Activated CD4-positive, alpha-beta T cell treated with anti-CD3 and anti-CD28 coated beads, Interleukin-2, Interleukin-6, amounts not matched to agents 100 ng/mL and 50 ng/mL, durations not matched to agents 16 hours and 8 hours (primary cell): ENCODE data around the gene HEBP1.

Experiments used
- DNase-seq: peaks from one replicate; pipeline ENCODE4 v3.0.0-alpha.2; 2020

HEBP1 gene

DNA sequence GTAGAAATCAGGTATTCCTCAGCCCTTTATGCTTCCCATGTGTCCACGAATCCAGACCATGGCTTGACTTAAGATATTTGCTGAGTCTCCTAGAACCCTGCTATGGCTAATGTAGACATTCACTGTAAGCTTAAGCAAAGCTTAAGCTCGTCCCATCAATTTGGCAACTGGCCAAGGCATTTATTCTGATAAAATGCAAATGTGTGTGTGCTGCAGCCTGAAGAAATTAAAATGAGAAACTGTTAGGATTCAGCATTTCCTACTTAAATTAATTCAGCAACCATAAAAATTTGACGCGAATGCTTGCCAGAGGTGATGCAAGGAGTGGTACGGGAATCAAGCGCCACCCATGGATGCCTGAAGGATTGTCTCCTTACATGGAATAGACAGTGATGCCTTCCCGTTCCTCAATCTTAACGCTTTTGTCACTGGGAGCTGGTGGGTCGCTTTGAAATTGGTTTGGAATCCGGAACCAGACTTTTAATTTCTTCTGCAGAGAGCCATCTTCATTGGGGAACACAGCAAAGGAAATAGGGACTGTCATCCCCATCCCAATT, 13.2 kb downstream of the HEBP1 start:
- no peak for DNase-seq

DNA sequence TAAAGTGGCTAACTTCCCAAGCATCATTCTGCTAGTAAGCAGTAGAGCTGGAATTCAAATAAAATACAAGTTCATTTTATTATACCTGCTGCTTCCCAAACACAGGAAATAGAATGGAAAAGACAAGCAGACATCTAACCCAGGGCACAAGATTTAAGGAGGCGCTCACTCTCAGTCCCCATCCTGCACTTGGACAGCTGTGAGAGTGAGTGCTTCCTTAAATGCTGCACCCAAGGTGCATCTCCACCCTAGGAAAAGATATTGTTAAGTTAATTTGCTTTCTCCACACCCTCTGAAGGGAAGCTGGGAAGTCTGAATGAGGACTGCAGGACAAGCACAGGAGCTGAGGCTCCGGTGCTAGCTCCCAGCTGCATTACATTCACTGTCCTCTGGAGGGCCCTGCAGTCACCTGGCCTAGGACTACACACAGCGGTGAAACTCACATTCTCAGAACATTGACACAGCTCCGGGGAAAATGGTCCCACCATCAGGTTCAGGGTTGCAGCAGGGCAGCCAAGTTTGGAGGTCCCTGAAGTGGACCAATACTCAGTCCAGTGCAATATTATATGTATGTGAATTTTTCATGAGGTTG, 14.2 kb downstream of the HEBP1 start:
- peak; percentile 25 for DNase-seq

DNA sequence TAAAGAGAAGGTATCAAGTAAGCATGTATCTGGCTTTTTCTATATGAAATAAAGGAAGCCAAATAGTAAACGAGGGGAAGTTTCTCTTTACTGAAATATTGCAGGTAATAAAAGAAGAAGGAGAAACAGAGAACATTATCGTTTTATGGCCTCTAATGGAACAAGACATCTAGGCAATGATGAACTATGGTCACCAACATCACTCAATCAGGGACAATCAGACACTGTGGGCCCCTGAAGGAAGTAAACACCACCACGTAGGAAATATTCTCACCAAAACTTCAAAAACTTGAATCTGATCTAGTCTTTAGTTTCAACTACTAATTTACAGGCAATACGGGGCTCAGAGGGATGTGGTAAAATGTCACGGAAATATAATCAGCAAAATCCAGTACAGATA, 15.9 kb downstream of the HEBP1 start:
- no peak for DNase-seq

DNA sequence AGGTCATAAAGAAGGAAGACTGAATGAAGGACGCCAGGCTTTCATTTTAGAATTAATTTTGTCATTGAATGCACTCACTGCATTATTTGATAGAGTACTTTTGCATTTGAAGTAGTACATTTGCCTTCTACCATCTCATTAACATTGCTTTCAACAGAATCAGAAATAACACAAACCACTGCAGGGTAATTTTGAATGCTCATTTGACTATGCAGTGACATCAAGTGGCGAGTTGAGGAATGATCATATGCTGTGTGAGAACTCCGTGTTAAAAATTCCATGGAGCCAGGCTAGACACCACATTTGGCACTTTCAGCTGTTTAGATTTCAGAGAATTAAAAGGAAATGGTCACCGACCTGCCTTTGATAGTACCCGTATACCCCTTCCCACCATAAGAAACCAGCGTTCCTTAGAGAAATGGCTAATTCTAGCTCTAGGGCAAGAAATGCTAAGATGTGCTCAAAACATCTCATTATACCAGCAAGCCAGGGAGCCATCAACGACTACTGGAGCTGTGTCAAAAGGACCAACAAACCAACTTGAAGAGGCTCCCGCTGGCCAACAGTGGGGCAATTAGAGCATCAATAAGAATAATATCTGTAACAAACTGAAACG, 16.5 kb downstream of the HEBP1 start:
- DNase-seq = peak; percentile 31

DNA sequence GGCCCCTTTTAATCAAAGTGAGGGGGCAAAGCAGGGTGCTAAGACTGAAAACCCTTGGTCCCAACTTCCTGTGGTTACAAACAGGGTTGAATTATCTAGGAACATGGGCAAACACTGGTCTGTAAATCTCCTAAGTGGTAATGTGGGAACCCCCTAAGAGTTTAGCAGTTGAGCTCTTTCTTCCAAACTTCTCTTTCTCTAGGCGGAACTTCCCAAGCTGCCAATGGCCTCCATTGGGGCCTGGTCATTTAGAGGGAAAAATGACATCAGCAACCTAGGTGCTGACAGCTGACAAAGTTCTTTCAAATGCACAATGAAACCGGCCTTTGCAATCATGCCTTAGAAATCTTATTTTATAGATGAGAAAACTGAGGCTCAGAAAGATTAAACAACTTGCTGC, 17.7 kb downstream of the HEBP1 start:
- DNase-seq = no peak

DNA sequence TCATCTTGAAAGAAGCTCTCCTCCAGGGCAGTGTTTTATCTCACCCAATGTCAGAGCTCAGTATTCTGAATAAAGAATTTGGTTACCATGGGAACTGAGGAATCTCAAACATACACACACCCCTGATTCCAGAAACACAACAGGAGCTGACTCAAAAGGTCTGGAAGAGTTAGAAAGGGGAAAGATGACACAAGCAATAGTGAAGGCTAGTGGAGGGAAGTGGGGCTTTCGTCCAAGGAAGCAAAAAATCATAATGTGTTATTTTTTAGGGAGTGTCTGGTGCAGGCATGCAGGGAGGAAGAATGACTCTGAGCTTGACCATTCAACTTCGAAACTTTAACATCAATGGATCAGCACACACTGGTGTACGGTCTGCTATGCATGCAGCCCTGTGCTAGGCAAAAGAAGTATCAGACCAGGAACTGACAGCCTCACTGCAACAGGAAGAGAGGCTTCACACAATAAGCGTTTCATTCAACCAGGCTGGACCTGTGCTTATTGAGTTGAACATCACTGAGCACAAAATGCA, 20.3 kb downstream of the HEBP1 start:
- no peak for DNase-seq

DNA sequence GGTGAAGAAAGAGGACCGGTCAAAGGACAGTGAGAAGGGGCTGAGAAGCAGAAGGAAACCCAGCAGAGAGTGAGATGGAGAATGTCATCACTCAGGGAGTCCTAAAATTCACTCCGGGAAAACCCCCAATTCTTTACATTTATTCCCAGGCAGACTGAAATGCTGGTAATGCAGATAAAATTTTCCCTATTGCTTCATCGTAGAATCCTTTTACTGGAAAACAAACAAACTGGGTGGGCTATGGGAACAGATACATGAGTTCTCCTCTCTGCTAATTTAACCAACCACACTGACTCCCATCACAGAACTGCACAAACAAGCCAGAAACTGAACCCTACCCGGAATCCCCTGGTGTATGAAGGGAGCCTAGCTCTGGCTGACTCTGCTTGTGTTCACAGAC, 20.9 kb downstream of the HEBP1 start:
- DNase-seq = no peak

DNA sequence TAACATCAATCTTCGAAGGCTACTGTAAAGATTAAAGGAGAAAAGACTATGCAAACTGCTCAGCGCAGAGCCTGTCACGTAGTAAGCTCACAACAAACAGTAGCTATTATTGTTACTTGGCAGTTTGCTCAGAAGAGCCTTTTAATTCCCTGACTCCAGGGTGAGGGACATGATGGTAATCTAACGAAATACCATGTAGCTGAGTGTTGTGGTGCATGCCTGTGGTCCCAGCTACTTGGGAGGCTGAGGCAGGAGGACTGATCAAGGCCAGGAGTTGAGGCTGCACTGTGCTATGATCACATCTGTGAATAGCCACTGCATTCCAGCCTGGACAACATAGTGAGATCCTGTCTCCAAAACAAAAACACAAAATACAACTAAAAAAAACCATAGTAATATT, 22.8 kb downstream of the HEBP1 start:
- no peak for DNase-seq

DNA sequence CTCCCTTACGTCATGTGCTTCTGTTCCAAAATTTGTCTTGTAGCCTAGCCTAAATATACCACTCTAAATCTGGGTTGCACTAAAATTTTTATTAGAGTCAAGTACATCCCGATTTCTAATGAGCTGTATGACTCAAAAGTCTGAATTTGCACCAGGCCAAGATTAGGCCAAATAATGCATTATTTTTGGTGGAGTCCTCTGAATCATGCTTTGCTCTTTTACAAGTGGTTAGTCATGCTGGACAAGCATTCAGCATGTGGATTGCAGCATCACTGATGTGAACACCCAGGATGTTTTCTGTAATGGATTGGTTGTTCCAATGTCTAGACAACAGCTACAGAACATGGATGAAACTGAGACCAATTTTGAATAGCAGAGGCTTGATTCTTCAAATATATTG, 23.7 kb downstream of the HEBP1 start:
- DNase-seq = no peak

DNA sequence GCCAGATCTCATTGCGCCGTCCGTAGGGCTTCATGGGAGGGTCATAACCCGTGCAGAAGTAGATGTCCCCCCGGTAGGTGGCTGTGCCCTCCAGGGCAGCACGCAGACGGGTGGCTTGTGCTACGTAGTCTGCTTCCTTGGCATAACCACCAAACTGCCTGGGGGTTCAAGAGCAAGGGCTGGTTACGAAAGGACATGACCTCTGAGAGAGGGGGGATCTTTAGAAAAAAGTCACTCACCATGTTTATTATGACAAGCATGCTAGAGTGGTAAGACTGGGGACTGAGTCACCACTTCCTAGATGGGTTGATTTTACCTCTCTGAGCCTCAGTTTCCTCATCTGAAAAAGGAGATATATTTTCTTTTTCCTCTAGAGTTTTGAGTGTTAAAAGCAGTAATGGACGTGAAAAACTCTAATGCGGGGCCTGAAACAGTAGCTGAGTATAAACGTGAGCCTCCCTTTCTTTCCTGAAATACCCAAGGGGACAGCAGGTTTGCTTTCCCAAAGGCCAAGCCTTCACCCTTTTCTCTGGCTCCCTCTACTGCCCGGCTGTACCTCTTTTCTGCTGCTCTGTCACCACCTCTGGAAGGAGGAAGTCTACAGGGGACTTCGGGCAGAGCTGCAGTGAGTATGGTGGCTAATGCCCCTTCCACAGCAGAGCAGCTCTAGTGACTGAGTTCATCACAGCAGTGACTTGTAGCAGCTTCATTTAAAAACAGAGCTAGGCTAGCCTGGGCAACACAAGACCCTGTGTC, 24.6 kb downstream of the HEBP1 start:
- peak; percentile 18 for DNase-seq

DNA sequence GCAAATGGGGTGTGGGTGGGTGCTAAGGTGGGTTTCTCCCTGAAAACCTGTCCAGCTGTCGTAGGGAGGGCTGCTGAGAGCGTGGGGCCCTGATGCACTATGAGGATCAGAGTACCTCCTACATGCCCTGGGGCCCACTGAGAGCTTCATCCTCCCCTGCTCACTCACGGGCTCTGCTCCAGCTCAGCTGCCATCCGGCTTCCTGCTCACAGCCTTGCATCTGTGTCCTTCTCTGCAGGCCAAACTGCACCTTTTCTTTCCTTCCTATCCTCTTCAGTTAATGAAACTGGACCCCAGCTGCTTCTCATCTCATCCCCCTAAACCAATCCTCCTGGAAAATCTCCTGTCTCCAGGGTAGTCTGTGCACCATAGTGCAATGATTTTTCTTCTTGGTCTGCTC, 25.9 kb downstream of the HEBP1 start:
- no peak for DNase-seq

DNA sequence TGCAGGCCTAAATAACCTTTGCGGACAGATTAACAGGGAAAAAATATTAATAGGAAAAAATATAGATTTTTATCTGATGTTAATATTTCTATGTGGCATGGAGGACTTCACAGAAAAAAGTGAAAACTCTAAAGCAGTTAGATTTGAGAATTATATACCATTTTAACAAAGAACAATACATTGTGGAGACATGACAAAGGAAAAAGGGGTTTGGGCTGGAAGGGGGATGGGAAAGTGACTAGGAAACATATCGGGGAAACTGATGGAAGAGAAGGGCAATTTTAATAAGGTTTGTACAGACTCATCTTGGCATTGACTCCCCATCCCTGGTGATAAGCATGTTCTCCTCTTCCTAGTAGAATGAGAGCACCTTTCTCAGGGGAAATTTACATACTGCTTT, 27.0 kb downstream of the HEBP1 start:
- DNase-seq = no peak

DNA sequence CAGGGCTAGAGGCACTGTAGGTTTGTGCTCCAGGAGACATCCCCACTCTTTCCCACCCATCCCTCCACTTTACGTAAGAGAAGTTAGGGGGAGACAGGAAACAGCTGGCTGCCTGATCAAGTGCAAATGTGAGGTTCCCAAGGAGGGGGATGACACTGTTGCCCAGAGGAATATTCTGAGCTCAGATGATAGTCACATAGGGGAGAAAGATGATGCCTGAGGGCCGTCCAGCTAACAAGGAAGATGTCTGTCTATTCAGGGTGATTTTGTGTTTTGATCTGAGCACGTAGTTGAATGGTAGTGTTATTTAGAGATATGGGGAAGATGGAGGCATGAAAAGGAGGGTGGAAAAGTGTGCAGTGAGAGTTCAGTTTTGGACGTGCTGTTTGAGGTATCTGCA, 34.2 kb downstream of the HEBP1 start:
- no peak for DNase-seq

DNA sequence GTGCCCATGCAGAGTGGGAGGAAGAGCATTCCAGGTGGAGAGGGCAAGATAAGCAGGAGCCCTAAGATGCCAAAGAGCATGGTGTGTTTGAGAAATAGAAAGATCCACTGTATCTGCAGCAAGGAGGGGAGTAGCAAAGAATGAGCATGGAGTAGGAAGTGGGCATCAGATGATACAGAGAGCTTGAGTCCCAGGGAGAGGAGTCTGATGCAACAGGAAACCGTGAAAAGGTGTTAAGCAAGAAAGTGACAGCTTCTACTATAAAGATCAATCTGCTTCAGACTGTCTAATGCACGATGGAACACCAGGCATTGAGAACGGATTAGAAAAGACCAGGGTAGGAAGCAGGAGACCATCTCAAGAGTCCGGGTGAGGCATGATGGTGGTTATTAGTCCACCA, 35.8 kb downstream of the HEBP1 start:
- peak; percentile 33 for DNase-seq

DNA sequence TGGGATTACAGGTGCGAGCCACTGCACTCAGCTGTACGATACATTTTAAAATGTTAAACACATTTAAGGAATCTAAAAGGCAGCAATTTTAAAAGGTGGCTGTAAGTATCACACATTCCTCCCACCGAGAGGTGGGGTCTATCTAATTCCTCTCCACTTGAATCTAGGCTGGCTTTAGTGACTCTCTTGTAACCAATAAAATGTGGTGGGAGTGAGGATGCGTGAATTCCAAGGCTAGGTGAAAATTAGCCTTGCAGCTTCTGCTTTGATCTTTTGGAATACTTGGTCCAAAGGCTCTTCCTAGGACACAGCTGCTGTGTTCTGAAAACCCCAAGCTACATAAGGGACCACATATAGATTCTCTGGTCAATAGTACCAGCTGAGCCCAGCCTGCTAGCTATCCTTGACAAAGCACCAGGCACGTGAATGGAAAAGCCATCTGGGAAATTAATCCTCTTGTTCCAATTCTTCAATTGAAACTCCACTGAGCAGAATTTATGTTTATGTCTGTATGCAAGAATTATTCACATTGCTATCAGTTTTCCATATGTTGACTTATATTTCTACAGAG, 39.3 kb downstream of the HEBP1 start:
- no peak for DNase-seq

DNA sequence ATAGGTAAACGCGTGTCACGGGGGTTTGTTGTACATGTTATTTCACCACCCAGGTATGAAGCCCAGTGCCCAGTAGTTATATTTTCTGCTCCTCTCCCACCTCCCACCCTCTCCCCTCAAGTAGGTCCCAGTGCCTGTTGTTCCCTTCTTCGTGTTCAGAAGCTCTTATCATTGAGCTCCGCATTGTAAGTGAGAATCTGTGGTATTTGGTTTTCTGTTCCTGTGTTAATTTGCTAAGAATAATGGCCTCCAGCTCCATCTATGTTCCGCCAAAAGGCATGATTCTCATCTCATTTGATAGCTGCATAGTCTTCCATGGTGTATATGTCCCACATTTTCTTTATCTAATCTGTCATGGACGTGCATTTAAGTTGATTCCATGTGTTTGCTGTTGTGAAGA, 41.2 kb downstream of the HEBP1 start:
- DNase-seq = no peak

DNA sequence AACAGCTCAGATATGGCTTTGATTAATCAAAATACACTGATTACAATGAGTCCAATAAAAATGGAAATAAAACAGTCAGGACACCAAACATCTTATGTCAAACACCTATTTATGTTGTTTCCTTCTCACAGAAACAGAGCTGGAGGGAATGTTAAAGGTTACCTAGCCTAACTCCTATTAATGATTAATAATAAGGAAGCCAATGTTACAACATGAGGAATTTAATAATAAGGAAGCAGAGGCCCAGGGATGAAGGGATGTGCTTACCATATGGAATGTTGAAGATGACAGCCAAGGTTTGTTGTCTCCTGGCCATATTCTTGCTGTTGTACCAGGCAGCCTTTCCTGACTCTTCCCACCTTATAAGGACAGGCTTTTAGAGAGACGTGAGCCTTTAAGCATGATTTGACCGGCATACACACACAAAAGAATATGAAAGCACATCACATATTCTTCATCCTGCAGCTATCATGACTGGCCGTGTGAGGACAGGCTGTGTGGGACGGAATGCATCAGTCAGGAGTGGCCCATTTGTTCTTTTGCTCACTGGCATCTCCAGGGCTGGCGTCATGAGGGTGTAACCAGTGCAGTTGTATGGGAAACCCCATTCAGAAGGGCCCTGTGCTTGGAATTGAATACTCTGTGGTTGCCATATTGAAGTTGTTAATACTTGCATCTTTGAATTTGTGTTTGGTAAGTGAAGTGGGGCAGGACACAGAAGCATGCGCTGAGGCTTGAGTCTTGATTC, 45.0 kb downstream of the HEBP1 start:
- no peak for DNase-seq

DNA sequence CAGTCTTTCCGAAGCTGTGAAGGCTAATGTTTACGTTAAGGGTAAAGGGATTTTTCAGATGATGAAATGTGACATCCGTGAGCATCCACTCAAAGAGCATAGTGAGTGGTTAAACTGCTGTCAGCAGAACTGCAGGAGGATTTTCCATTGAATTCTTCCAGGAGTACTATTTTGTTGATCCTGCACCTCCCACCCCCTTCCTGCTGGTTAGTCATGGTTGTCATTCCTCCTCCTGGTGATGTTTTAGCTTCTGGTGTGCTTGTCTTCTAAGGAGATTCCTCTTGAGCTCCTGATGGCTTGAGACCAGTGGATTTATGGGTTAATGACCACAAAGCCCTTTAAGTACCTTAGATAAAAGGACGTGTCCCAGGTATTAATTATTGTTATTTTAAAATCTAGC, 45.7 kb downstream of the HEBP1 start:
- no peak for DNase-seq

DNA sequence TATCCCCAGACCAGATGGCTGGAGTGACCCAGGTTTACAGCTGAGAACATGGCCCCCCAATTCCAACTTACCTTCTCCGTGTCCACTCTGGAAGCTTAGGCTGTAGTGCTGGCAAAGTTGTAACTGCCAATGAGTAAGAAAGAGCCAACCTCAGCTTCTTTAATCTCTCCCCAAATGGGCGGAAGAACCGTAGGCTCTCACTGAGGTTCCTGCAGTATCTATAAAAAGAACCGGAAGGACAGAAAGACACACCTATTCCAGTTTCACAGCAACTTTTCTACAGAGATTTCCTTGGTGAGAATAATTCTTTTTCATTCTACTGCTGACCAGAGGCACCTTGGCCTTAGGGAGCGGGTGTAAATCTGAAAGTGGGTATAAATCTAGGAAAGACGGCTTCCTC, 48.0 kb downstream of the HEBP1 start, which contains the start of gene GPRC5D:
Gene GPRC5D (minus strand): TSS at position 135 of the 400 bp plus-strand sequence. CDS start 1,786 bp downstream, outside the sequence.
- DNase-seq = no peak

DNA sequence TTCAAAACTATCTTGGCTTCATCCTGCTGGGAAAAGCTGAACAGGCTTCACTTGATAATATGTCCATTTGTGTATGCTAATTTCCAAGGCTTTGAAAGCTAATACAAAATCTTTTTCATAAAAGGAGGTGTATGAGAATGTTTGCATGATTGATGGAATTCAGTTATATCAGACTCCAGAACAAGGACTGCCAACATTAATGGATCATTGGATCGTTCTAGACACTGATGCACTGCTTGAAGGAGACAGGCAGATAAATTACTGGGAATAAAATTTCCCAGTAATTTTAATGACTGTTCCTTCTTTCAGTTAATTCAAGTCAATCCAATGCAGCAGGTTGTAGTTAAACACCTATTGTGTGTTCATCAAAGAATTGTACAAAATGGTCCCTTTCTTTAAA, 48.6 kb downstream of the HEBP1 start:
- DNase-seq = no peak

DNA sequence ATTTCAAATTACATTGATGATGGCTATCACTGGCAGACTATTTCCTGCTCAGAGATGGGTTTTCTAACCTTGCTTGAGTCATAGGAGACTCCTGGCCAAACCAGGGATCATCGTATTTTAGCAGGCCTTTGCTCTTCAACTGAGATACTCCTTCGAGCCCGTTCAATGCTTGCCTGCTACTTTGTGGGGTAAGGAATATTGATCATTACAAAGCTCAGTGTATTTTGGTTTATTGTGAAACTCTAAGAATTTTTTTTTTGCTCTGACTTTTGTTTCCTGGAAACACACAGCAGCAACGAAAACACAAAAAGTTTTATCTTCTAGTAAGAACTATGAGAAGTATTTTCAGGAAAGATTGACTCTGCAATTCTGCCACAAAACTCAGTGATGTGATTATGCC, 52.2 kb downstream of the HEBP1 start:
- no peak for DNase-seq

DNA sequence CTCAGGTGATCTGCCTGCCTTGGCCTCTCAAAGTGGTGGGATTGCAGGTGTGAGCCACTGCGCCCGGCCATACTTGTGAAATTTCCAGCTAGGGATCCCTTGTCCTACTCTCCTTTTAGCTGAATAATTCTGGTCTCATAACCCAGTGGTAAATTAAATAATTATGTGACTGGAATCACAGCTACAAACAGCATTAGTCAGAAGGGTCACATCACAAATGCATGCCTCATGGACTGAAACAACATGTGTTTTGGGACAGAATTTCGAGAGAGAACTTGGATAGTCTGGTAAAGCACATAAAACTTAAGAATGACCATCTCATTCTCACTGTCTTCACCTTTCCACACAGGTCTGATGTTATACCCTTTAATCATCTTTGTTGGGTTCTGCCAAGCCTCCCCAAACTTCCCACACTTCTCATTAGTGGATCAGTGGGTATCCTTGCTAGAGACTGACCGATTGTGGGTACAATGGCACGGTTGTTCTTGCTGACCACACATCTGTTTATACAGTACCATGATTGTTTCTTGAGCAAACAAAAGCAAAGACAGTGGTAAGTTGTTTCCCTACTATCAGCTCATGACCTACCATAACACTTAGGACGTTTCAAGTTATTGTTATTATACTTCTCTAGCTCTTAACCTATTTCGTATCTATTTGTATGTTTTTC, 53.2 kb downstream of the HEBP1 start:
- DNase-seq = no peak
